NB4 (cell line): ENCODE measurements around the gene CLTA.

ENCODE experiments used
- DNase-seq: peaks from one replicate; pipeline ENCODE4 v3.0.0; 2010; ENCODE audit warnings: low read depth
- H3K4me3 ChIP-seq: one replicate; pipeline ENCODE4 v1.5.1; 2011; ENCODE audit warnings: mild to moderate bottlenecking, low read depth, low read length, moderate library complexity
- CTCF ChIP-seq: IDR thresholded peaks from one replicate; pipeline ENCODE4 v1.5.1; 2012; ENCODE audit warnings: low read depth, low read length
- MAX ChIP-seq: IDR thresholded peaks from 2 replicates; pipeline ENCODE4 v1.6.1; 2011; ENCODE audit warnings: low read depth, low read length
- MYC ChIP-seq: IDR thresholded peaks from 2 replicates; pipeline ENCODE4 v1.6.1; 2011; ENCODE audit warnings: low read depth, low read length
- POLR2A ChIP-seq: IDR thresholded peaks from 2 replicates; pipeline ENCODE4 v1.6.1; 2011; ENCODE audit warnings: mild to moderate bottlenecking; ENCODE audit not compliant: insufficient read length; ENCODE audit errors: extremely low read depth

The CLTA gene

GRCh38 chr9:36191686-36192085 lies 965 bp downstream of the CLTA start:
- no peak for DNase-seq
- H3K4me3 ChIP-seq = peak overlapping the region; percentile 96
- no peak for TF ChIP-seq MAX
- TF ChIP-seq MYC = no peak
- no peak for TF ChIP-seq CTCF
- no peak for TF ChIP-seq POLR2A

GRCh38 chr9:36192196-36192595 lies 1.5 kb downstream of the CLTA start:
- no peak for DNase-seq
- no peak for TF ChIP-seq MAX
- TF ChIP-seq CTCF = no peak
- no peak for TF ChIP-seq MYC
- TF ChIP-seq POLR2A = no peak
- H3K4me3 ChIP-seq = peak overlapping the region; percentile 96

- TF ChIP-seq MAX (no peak), MYC (no peak), CTCF (no peak), POLR2A (no peak)
- H3K4me3 ChIP-seq = peak overlapping the region; percentile 96
- no peak for DNase-seq
Measured at GRCh38 chr9:36193023-36193422, 2.3 kb downstream of the CLTA start.

- no peak for TF ChIP-seq CTCF
- TF ChIP-seq MAX = no peak
- no peak for TF ChIP-seq MYC
- no peak for TF ChIP-seq POLR2A
- DNase-seq = no peak
- H3K4me3 ChIP-seq = peak overlapping the region; percentile 16
Measured at GRCh38 chr9:36194326-36195000, 3.7 kb downstream of the CLTA start.

GRCh38 chr9:36204906-36205547 lies 14.3 kb downstream of the CLTA start:
- no peak overlapping the region for H3K4me3 ChIP-seq
- TF ChIP-seq POLR2A = no peak
- TF ChIP-seq CTCF = peak; percentile 7
- DNase-seq = no peak

GRCh38 chr9:36207016-36207415 lies 16.3 kb downstream of the CLTA start:
- H3K4me3 ChIP-seq = no peak overlapping the region
- TF ChIP-seq CTCF (no peak), MAX (no peak), POLR2A (no peak), MYC (no peak)
- no peak for DNase-seq
